Activated CD4-positive, alpha-beta memory T cell treated with anti-CD3 and anti-CD28 coated beads, Interleukin-2, amount 10 ng/mL, durations not matched to agents 7 days and 5 days (primary cell): ENCODE data around the gene PABPN1. TPM values are rescaled to one million over a fixed set of nuclear protein-coding genes. Genes with fewer than 3 reads are reported as not detected.

Experiments
- CTCF ChIA-PET: fragments of 350-600 bp; sonication (Branson Sonifier 250); formaldehyde crosslinking; loops from one replicate; lab custom pipeline; 2021; ENCODE audit warnings: antibody characterized with exemption, inconsistent platforms; lab: Charles Lee
- POLR2A ChIA-PET: fragments of 350-600 bp; sonication (Branson Sonifier 250); formaldehyde crosslinking; loops from one replicate; lab custom pipeline; 2021; ENCODE audit warnings: antibody characterized with exemption; lab: Charles Lee
- DNase-seq: peaks from one replicate; pipeline ENCODE4 v3.0.0-alpha.2; 2020
- H3K27ac Mint-ChIP-seq: one replicate; pipeline ENCODE4 v1.8.0; 2021; ENCODE audit warnings: mild to moderate bottlenecking, mixed read lengths
- H3K27me3 Mint-ChIP-seq: one replicate; pipeline ENCODE4 v1.8.0; 2021; ENCODE audit warnings: mixed read lengths
- H3K36me3 Mint-ChIP-seq: one replicate; pipeline ENCODE4 v1.8.0; 2021; ENCODE audit warnings: low read depth, mixed read lengths
- H3K4me1 Mint-ChIP-seq: one replicate; pipeline ENCODE4 v1.8.0; 2021; ENCODE audit warnings: mixed read lengths
- H3K4me3 Mint-ChIP-seq: one replicate; pipeline ENCODE4 v1.8.0; 2021; ENCODE audit warnings: mild to moderate bottlenecking, mixed read lengths
- H3K9me3 Mint-ChIP-seq: one replicate; pipeline ENCODE4 v1.8.0; 2021; ENCODE audit warnings: mixed read lengths
- total RNA-seq, 2 experiments: library from RNA; stranded (reverse); gene quantifications; one replicate each; pipeline ENCODE4 v1.2.3, GENCODE V29; 2021

PABPN1 gene
- total RNA-seq, 2 experiments from 2014 or later: 194 to 198 TPM

DNA sequence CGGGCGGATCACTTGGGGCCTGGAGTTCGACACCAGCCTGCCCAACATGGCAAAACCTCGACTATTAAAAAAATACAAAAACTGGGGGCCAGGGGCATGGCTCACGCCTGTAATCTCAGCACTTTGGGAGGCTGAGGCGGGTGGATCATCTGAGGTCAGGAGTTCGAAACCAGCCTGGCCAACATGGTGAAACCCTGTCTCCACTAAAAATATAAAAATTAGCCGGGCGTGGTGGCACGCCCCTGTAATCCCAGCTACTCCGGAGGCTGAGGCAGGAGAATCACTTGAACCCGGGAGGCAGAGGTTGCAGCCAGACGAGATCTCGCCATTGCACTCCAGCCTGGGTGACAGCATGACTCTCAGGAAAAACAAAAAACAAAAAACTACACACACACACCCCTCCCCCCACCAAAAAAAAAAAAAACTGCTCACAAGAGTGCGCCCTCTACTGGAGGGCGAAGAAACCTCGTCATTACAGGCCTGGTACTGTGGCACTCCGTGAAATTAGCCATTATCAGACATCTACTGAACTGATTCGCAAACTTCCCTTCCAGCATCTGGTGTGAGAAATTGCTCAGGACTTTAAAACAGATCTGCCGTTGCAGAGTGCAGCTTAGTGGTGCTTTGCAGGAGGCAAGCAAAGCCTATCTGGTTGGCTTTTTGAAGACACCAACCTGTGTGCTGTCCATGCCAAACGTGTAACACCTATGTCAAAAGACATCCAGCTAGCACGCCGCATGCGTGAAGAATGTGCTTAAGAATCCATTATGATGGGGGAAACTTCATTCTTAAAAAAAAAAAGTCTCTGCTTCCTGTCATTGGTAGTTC, 26.3 kb upstream of the PABPN1 start:
- peak; percentile 59 for DNase-seq
- Mint-ChIP-seq H3K36me3 (peaks cover 31% of the 10 kb centered on the region), H3K27ac (peak overlapping the region; percentile 0), H3K4me3 (no peak overlapping the region), H3K9me3 (no peaks in the 10 kb centered on the region), H3K4me1 (peaks cover 20% of the 10 kb centered on the region), H3K27me3 (peaks cover 1% of the 10 kb centered on the region)
- ChIA-PET CTCF (interaction anchor here (0.7 to 9.2 kb wide), 9 partner anchors 7 to 335 kb away, joined by 3 to 78 read pairs (median 3); partner anchors contain the start of genes HOMEZ and PABPN1), POLR2A (interaction anchor here (1.0 kb wide), 1 partner anchor 26 kb away, joined by 3 read pairs; the partner anchor contains the start of gene PABPN1)

DNA sequence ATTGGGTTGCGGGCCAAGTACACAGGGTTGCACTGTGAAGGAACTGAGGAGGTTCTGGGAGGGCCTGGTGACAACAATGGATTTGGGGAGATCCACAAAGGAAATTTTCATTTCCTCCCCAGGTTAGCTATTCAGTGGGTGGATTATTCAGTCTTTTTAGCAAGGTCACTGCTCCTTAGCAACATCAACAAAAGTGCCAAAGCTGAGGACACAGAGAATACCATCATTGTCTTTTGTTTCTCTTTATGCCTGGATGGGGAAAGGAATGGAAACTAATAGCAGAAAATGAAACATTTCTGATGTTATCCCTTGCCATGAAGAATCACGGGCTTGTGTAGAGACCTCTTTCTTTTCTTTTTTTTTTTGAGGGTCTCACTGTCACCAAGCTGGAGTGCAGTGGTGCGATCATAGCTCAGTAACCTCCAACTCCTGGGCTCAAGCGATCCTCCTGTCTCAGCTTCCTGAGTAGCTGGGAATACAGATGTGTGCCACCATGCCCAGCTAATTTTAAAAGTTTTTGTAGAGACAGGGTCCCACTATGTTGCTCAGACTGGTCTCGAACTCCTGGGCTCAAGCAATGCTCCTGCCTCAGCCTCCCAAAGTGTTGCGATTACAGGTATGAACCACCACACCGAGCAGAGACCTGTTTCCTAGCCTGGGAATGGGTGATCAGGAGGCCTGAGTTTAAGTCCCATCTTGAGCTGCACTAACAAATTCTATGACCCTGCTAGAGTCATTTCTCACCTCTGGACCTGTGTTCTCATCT, 25.1 kb upstream of the PABPN1 start:
- Mint-ChIP-seq H3K27ac (no peak overlapping the region), H3K36me3 (peaks cover 34% of the 10 kb centered on the region), H3K4me3 (no peak overlapping the region), H3K4me1 (peaks cover 27% of the 10 kb centered on the region), H3K9me3 (no peaks in the 10 kb centered on the region), H3K27me3 (peaks cover 1% of the 10 kb centered on the region)
- ChIA-PET POLR2A (interaction anchor here (1.3 to 1.7 kb wide), 2 partner anchors 10 to 26 kb away, joined by 5 read pairs; partner anchors contain the start of genes HOMEZ and PABPN1), CTCF (interaction anchor here (0.6 to 9.2 kb wide), 8 partner anchors 9 to 482 kb away, joined by 3 to 78 read pairs (median 8); partner anchors contain the start of genes HOMEZ and PABPN1)
- no peak for DNase-seq

DNA sequence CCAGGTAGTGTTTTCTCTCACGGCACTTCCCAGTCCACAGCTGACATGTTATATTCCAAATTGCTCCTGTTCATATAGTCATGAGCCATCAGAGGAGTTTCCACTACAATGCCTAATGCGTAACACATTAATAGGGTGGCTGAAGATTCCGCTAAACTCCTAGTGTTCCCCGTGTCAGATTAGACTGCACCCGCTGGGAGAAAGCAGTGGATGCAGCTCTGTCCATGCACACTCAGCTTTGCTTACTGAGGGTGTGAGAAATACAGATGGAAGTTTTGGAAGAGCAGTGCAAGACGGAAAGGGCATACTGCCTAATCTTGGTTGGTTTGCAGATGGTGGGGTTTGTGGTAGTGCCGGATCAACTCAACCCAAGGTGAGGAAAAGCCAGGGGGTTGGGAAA, 24.2 kb upstream of the PABPN1 start:
- H3K4me1 Mint-ChIP-seq: peaks cover 27% of the 10 kb centered on the region
- ChIA-PET POLR2A (interaction anchor here (1.3 to 1.7 kb wide), 2 partner anchors 11 to 25 kb away, joined by 5 read pairs; partner anchors contain the start of genes HOMEZ and PABPN1), CTCF (interaction anchor here (1.8 to 9.2 kb wide), 3 partner anchors 10 to 30 kb away, joined by 4 to 78 read pairs (median 36); partner anchors contain the start of genes HOMEZ and PABPN1)
- no peaks in the 10 kb centered on the region for H3K27me3 Mint-ChIP-seq
- no peak overlapping the region for H3K4me3 Mint-ChIP-seq
- no peaks in the 10 kb centered on the region for H3K9me3 Mint-ChIP-seq
- no peak for DNase-seq
- H3K36me3 Mint-ChIP-seq: peaks cover 34% of the 10 kb centered on the region
- H3K27ac Mint-ChIP-seq: no peak overlapping the region

DNA sequence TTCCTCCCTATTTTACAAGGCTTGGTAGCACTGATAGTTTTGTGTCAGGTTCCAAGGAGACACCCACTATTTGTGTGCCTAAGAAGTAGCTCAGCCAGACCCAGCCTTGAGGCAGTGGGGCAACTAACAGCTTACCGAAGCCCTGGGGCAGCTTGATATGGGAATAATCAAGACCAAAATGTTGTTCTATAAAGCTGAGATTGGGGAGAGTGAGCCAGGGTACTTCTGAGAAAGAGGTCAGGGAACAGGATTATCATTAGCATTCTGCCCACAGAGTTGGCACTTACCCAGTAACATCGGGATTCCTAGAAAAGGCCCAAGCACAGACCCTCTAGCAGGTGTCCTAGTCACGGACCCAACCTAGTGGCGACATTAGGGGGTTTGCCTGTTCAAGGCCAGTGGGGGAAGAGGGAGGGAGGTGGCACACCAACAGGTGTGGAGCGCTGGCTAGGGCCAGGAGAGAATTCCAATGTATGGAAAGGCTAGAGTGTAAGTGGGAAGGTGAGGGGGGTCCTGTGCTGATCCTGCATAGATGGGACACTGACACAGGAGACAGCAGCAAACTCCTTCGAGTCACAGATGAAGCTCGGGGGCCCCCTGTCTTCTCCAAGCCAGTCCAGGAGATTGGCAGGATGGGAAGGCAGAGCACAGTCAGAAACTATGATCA, 23.5 kb upstream of the PABPN1 start:
- CTCF ChIA-PET: interaction anchor here (5.8 to 9.2 kb wide), 2 partner anchors 10 to 24 kb away, joined by 36 to 78 read pairs; partner anchors contain the start of genes HOMEZ and PABPN1
- H3K36me3 Mint-ChIP-seq: peaks cover 37% of the 10 kb centered on the region

DNA sequence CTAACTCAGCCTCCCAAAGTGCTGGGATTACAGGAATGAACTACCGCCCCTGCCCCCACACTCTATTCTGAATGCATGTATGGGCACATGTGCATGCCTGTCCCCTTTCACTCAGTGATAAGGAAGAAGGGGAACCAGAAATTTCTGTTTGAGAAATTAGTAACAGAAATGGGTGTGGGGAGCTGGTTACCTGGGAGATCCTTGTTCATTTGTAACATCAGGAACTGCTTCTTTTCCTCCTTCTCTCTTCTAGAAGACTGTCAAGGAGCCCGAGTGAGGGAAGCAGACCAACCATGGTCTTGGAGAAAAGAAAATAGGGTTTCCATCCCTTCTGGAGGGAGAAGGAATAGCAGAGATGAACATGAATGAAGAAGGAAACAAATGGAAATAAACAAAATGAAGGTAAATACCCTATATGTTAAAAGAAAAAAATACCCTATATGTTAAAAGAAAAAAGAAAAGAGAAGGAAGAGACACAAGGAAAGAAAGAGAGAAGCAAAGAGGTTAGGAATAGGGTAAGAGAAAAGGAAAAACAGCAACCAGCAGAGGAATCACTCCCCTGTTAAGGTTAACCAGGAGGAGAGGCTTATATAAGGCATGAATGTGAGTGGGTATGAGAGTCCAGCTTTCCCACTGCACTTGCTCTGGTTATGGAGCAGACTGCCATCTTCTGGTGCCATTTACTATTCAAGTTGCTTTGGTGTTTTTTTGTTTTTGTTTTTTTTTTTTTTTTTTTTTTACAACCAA, 21.9 kb upstream of the PABPN1 start:
- no peak overlapping the region for H3K27ac Mint-ChIP-seq
- no peaks in the 10 kb centered on the region for H3K9me3 Mint-ChIP-seq
- peak overlapping the region; percentile 15 for H3K4me3 Mint-ChIP-seq
- DNase-seq: no peak
- peaks cover 2% of the 10 kb centered on the region for H3K27me3 Mint-ChIP-seq
- CTCF ChIA-PET: interaction anchor here (0.7 to 9.2 kb wide), 4 partner anchors 12 to 179 kb away, joined by 3 to 78 read pairs (median 22); partner anchors contain the start of genes HOMEZ and PABPN1
- H3K4me1 Mint-ChIP-seq: peaks cover 35% of the 10 kb centered on the region
- POLR2A ChIA-PET: interaction anchor here (0.7 to 14.2 kb wide), 3 partner anchors 13 to 205 kb away, joined by 3 to 282 read pairs (median 62); partner anchors contain the start of genes ACIN1, C14orf119, HOMEZ and PABPN1
- peaks cover 37% of the 10 kb centered on the region for H3K36me3 Mint-ChIP-seq

More for the DNA sequence above, 23.5 kb upstream of the PABPN1 start:
- H3K9me3 Mint-ChIP-seq: no peaks in the 10 kb centered on the region
- no peak for DNase-seq
- H3K27me3 Mint-ChIP-seq: no peaks in the 10 kb centered on the region
- peak overlapping the region; percentile 21 for H3K27ac Mint-ChIP-seq
- POLR2A ChIA-PET: interaction anchor here (1.3 to 6.0 kb wide), 2 partner anchors 12 to 24 kb away, joined by 5 to 62 read pairs; partner anchors contain the start of genes HOMEZ and PABPN1
- H3K4me1 Mint-ChIP-seq: peaks cover 30% of the 10 kb centered on the region
- H3K4me3 Mint-ChIP-seq: no peak overlapping the region

DNA sequence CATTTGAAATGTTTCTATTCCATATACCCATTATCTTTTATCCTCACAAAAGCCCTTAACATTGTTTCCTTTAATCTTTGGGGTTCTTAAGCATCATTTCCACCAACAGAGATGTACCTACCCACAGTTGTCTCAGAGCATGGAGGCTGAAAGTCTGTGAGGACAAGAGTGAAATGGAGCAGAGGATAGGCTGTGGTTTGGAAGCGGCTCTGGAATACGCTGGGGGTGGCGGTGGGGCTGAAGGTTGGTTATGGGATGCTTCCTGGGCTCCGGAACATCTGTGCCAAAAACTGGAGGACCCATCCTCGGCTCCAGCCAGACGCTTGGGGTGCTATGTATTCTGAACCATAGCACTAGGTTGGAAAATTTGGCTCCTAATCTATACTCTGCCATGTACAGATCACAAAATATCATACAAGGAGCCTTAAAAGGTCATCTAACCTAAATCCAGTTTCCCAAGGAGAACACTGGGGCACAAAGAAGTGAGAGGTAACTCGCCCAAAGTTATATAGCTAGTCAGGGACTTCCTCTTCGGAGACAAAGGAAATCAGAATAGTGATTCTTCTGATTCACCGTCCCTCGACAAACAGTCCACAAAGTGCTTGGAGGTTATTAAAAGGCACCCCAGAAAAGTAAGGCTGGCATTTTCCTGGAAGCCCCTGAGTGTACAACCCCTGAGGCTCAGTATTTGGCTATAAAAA, 21.1 kb upstream of the PABPN1 start:
- H3K9me3 Mint-ChIP-seq: no peaks in the 10 kb centered on the region
- ChIA-PET CTCF (interaction anchor here (0.7 to 9.2 kb wide), 11 partner anchors 13 to 232 kb away, joined by 3 to 78 read pairs (median 5); partner anchors contain the start of genes C14orf119, CEBPE, HOMEZ and PABPN1), POLR2A (interaction anchor here (1.0 to 14.2 kb wide), 9 partner anchors 8 to 255 kb away, joined by 3 to 282 read pairs (median 11); partner anchors contain the start of genes HOMEZ and PABPN1)
- peaks cover 37% of the 10 kb centered on the region for H3K36me3 Mint-ChIP-seq
- H3K4me3 Mint-ChIP-seq: peak overlapping the region; percentile 93
- peaks cover 30% of the 10 kb centered on the region for H3K4me1 Mint-ChIP-seq
- DNase-seq: no peak
- H3K27me3 Mint-ChIP-seq: peaks cover 2% of the 10 kb centered on the region
- H3K27ac Mint-ChIP-seq: peak overlapping the region; percentile 92

DNA sequence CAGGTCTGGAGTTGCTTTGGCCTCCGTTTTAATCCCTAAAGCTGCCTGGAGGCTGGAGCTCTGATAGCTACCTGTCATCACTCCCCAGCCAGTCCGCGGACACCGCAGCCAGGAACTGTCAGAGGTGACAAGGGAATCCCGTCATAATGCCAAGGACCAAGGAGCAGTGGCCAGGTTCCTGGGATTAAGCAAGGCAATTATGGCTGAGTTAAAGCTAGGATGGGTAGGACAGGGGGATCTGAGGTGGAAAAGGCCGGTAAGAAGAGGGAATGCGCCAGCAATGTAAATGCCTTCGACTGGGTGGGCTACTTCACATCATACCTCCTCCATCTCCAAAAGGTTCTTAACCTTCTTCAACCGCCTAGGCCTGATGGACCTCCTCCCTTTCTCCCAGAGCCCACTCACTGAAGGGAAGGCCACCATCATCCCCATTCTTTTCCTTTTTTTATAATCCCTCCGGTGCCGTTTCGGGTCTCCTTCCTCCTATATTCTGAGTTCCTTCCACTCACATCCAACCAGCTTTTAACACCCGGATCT, 20.5 kb upstream of the PABPN1 start:
- POLR2A ChIA-PET: interaction anchor here (1.0 to 14.2 kb wide), 12 partner anchors 9 to 255 kb away, joined by 3 to 282 read pairs (median 9); partner anchors contain the start of genes HOMEZ and PABPN1
- DNase-seq: peak; percentile 31
- Mint-ChIP-seq H3K9me3 (no peaks in the 10 kb centered on the region), H3K4me3 (peak overlapping the region; percentile 93), H3K36me3 (peaks cover 33% of the 10 kb centered on the region), H3K27me3 (peaks cover 2% of the 10 kb centered on the region), H3K27ac (peak overlapping the region; percentile 92), H3K4me1 (peaks cover 26% of the 10 kb centered on the region)
- CTCF ChIA-PET: interaction anchor here (0.6 to 9.2 kb wide), 13 partner anchors 8 to 232 kb away, joined by 3 to 78 read pairs (median 5); partner anchors contain the start of genes C14orf119, CEBPE, HOMEZ and PABPN1

DNA sequence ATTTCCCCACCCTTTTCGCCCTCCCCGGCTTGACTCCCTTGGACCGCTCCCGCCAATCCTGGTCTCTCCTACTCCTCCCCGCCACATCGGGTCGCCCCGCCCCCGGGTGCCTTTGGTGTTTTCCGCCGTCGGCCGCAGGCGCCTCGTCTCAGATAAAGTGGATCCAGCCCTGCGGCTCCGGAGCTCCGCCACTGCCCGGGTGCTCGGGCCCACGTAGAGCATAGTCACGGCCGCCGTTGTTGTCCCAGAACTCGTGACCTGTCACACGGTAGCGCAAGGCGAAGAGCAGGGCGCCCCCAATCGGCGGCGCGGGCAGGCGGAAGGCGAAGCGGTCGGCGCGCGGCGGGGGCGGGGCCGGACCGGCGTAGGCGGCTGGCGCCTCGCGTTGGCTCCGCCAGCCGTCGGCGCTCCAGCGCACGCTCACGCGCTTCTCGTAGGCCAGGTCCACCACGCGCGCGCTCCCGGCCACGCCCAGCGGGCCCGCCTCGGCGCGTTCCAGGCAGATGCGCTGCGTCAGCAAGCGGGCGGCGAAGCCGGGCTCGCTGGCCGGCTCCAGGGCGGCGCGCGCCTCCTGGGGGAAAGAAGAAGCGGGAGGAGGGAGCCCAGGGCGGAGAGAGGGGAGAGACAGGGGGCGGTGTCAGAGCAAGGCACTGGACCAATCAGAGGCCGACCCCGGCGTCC, 19.8 kb upstream of the PABPN1 start:
- Mint-ChIP-seq H3K9me3 (no peaks in the 10 kb centered on the region), H3K4me3 (peak overlapping the region; percentile 93), H3K4me1 (peaks cover 31% of the 10 kb centered on the region), H3K27ac (peak overlapping the region; percentile 95), H3K27me3 (peaks cover 8% of the 10 kb centered on the region), H3K36me3 (peaks cover 33% of the 10 kb centered on the region)
- POLR2A ChIA-PET: interaction anchor here (0.8 to 14.2 kb wide), 21 partner anchors 9 to 859 kb away, joined by 3 to 282 read pairs (median 7); partner anchors contain the start of genes ACIN1, C14orf119, HOMEZ and IRF9
- CTCF ChIA-PET: interaction anchor here (0.6 to 9.2 kb wide), 15 partner anchors 9 to 233 kb away, joined by 3 to 78 read pairs (median 4); partner anchors contain the start of genes C14orf119, CEBPE, HOMEZ and PABPN1
- DNase-seq: peak; percentile 98

DNA sequence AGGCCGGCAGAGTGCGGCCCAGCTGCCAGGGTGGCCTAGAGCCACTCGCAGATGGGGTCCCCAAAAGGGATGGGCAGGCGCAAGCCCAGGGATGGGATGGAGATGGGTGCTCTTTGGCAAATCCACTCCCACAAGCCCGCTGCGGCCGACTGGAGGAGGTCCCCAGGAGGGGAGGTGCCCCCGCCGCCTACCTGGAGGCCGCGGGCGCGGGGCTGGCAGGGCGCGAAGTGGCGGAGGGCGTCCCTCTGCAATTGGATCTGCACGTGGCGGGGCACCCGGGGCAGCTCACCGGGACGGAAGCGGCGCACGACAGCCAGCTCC, 19.3 kb upstream of the PABPN1 start:
- H3K36me3 Mint-ChIP-seq: peaks cover 28% of the 10 kb centered on the region
- H3K27ac Mint-ChIP-seq: peak overlapping the region; percentile 95
- peak overlapping the region; percentile 88 for H3K4me3 Mint-ChIP-seq
- peaks cover 8% of the 10 kb centered on the region for H3K27me3 Mint-ChIP-seq
- H3K4me1 Mint-ChIP-seq: peaks cover 31% of the 10 kb centered on the region
- H3K9me3 Mint-ChIP-seq: no peaks in the 10 kb centered on the region
- no peak for DNase-seq
- POLR2A ChIA-PET: interaction anchor here (0.8 to 14.2 kb wide), 20 partner anchors 9 to 859 kb away, joined by 3 to 282 read pairs (median 6); partner anchors contain the start of genes ACIN1, C14orf119, HOMEZ and IRF9
- CTCF ChIA-PET: interaction anchor here (0.6 to 9.2 kb wide), 8 partner anchors 9 to 206 kb away, joined by 3 to 78 read pairs (median 8); partner anchors contain the start of genes C14orf119, HOMEZ and PABPN1
